Chondrocyte (in vitro differentiated cells): ENCODE measurements around the gene MR1. TPM values are rescaled to one million over a fixed set of nuclear protein-coding genes. Genes with fewer than 3 reads are reported as not detected.

Experiments
- DNase-seq: peaks from one replicate; pipeline ENCODE4 v3.0.0; 2021; ENCODE audit warnings: mixed read lengths, low spot score
- H3K27ac Mint-ChIP-seq: one replicate; pipeline ENCODE4 v1.8.0; 2021; ENCODE audit warnings: mild to moderate bottlenecking, moderate library complexity, mixed read lengths; ENCODE audit not compliant: unreplicated experiment
- H3K27me3 Mint-ChIP-seq: 2 replicates; pipeline ENCODE4 v1.8.0; 2021; ENCODE audit warnings: low read depth, mixed read lengths
- H3K36me3 Mint-ChIP-seq: 2 replicates; pipeline ENCODE4 v1.8.0; 2021; ENCODE audit warnings: low read depth, mixed read lengths
- H3K4me1 Mint-ChIP-seq: 2 replicates; pipeline ENCODE4 v1.8.0; 2021; ENCODE audit warnings: low read depth, mild to moderate bottlenecking, mixed read lengths
- H3K4me3 Mint-ChIP-seq: one replicate; pipeline ENCODE4 v1.8.0; 2021; ENCODE audit warnings: mild to moderate bottlenecking, moderate library complexity, mixed read lengths; ENCODE audit not compliant: unreplicated experiment
- H3K9me3 Mint-ChIP-seq: 2 replicates; pipeline ENCODE4 v1.8.0; 2021; ENCODE audit warnings: low read depth, mixed read lengths
- CTCF ChIP-seq: fragments of 200-600 bp; sonication (generic); IDR thresholded peaks from 2 replicates; pipeline ENCODE4 v1.5.0; 2021; ENCODE audit warnings: antibody characterized with exemption, mild to moderate bottlenecking, moderate library complexity
- total RNA-seq: library from RNA; stranded (reverse); gene quantifications from 3 replicates; pipeline ENCODE4 v1.2.1, GENCODE V29; 2021

MR1 gene
- total RNA-seq, 1 donor from 2014 or later = 3.8 TPM

GRCh38 chr1:181105134-181106021, 71.6 kb downstream of the MR1 start:
- Mint-ChIP-seq H3K27ac (peak overlapping the region; percentile 89), H3K36me3 (no peaks in the 10 kb centered on the region), H3K4me1 (peaks cover 51% of the 10 kb centered on the region), H3K27me3 (no peaks in the 10 kb centered on the region), H3K9me3 (no peaks in the 10 kb centered on the region), H3K4me3 (peak overlapping the region; percentile 81)
- peak; percentile 96 for DNase-seq
- TF ChIP-seq CTCF = no peak

- Mint-ChIP-seq H3K4me1 (peaks cover 45% of the 10 kb centered on the region), H3K4me3 (peak overlapping the region; percentile 70), H3K36me3 (no peaks in the 10 kb centered on the region), H3K9me3 (no peaks in the 10 kb centered on the region), H3K27ac (peak overlapping the region; percentile 67), H3K27me3 (no peaks in the 10 kb centered on the region)
- no peak for DNase-seq
- TF ChIP-seq CTCF = no peak
Observed at GRCh38 chr1:181106022-181106312, 72.2 kb downstream of the MR1 start.

GRCh38 chr1:181106479-181106878, 72.7 kb downstream of the MR1 start:
- Mint-ChIP-seq H3K4me1 (peaks cover 42% of the 10 kb centered on the region), H3K9me3 (no peaks in the 10 kb centered on the region), H3K27me3 (no peaks in the 10 kb centered on the region), H3K27ac (no peak overlapping the region), H3K36me3 (no peaks in the 10 kb centered on the region), H3K4me3 (no peak overlapping the region)
- TF ChIP-seq CTCF = no peak
- no peak for DNase-seq

GRCh38 chr1:181107711-181108110, 73.9 kb downstream of the MR1 start:
- Mint-ChIP-seq H3K9me3 (no peaks in the 10 kb centered on the region), H3K4me3 (no peak overlapping the region), H3K36me3 (no peaks in the 10 kb centered on the region), H3K4me1 (peaks cover 42% of the 10 kb centered on the region), H3K27me3 (no peaks in the 10 kb centered on the region), H3K27ac (no peak overlapping the region)
- no peak for TF ChIP-seq CTCF
- no peak for DNase-seq

GRCh38 chr1:181108304-181108867, 74.6 kb downstream of the MR1 start:
- Mint-ChIP-seq H3K4me1 (peaks cover 43% of the 10 kb centered on the region), H3K27ac (no peak overlapping the region), H3K27me3 (no peaks in the 10 kb centered on the region), H3K36me3 (no peaks in the 10 kb centered on the region), H3K4me3 (no peak overlapping the region), H3K9me3 (no peaks in the 10 kb centered on the region)
- TF ChIP-seq CTCF = no peak
- DNase-seq = no peak
